ENCODE data around the gene CFL2.

DNA sequence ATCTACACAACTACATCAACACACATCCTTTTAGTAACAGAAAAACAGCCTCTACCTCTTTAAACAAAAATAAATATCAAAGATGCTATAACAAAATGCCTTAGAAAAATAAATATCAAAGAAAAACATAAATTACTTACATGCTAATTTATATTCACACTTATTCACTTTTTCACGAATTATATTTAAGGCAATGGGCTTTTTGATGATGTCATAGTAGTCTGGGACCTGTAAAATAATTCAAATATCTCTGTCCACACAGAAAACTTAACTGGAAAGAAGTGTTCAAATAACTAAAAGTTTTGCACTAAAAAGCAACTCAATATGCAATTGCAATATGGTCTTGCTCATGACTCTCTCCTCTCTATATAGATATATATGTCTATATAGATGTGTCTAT, 40.3 kb upstream of the CFL2 start:
- TF ChIP-seq CTCF (IDR thresholded peaks at IDR 0.05) (no peak), POLR2A (IDR thresholded peaks at IDR 0.05) (no peak)

Data from body of pancreas (tissue), 4 donors.